K562 (cell line): ENCODE data around the gene RTBDN. TPM values are rescaled to one million over a fixed set of nuclear protein-coding genes. Genes with fewer than 3 reads are reported as not detected.

Source experiments
- AFF4 ChIP-seq: sonication (generic); formaldehyde crosslinking; IDR thresholded peaks from 2 replicates; pipeline ENCODE4 v1.8.0; 2023; ENCODE audit warnings: mild to moderate bottlenecking, missing genetic modification reagents
- ARHGAP35 ChIP-seq: fragments of 450-650 bp; IDR thresholded peaks from 2 replicates; pipeline ENCODE4 v1.6.1; 2018; ENCODE audit not compliant: partially characterized antibody
- CCAR2 ChIP-seq: fragments of 200-400 bp; formaldehyde crosslinking; IDR thresholded peaks from 2 replicates; pipeline ENCODE4 v1.6.1; 2017; ENCODE audit warnings: mild to moderate bottlenecking, low read depth, low read length
- FOXK2 ChIP-seq, 2 experiments: fragments of 450-650 bp; IDR thresholded peaks in 1 of 2; conservative IDR thresholded peaks in 1 of 2; 2 replicates each; pipeline ENCODE4 v1.6.1; 2016; ENCODE audit warnings: low read depth in 2 of 2, mild to moderate bottlenecking in 1 of 2
- MAFF ChIP-seq: IDR thresholded peaks from 2 replicates; pipeline ENCODE4 v1.6.1; 2012; ENCODE audit warnings: low read length, improper control_type of control experiment
- MYC ChIP-seq, 2 experiments: fragments of 250-450 bp in 1 of 2; sonication (Bioruptor Pico) in 1 of 2; IDR thresholded peaks; 2 replicates each; pipeline versions ENCODE4 v1.5.1 to v1.6.1; 2012 to 2021; ENCODE audit warnings: low read depth in 2 of 2, borderline replicate concordance in 1 of 2, improper control_type of control experiment in 1 of 2, low read length in 1 of 2, mild to moderate bottlenecking in 1 of 2, moderate library complexity in 1 of 2
- NR0B1 ChIP-seq: fragments of 450-650 bp; IDR thresholded peaks from one replicate; pipeline ENCODE4 v1.6.1; 2018; ENCODE audit warnings: mild to moderate bottlenecking, moderate library complexity; ENCODE audit not compliant: partially characterized antibody
- PTRF ChIP-seq: fragments of 450-650 bp; IDR thresholded peaks from 2 replicates; pipeline ENCODE4 v1.6.1; 2016; ENCODE audit warnings: mild to moderate bottlenecking, missing genetic modification characterization, missing compliant biosample characterization
- RBM14 ChIP-seq: fragments of 200-400 bp; formaldehyde crosslinking; IDR thresholded peaks from 2 replicates; pipeline ENCODE4 v1.6.1; 2018; ENCODE audit warnings: low read depth, mild to moderate bottlenecking, low read length, moderate library complexity, borderline replicate concordance; ENCODE audit not compliant: insufficient read depth
- SETDB1 ChIP-seq: IDR thresholded peaks from one replicate; pipeline ENCODE4 v1.6.1; 2012; ENCODE audit warnings: low read length, control low read depth, inconsistent platforms
- SOX6 ChIP-seq: fragments of 450-650 bp; IDR thresholded peaks from 2 replicates; pipeline ENCODE4 v1.6.1; 2014; ENCODE audit warnings: mild to moderate bottlenecking
- XRCC3 ChIP-seq: fragments of 450-650 bp; IDR thresholded peaks from 2 replicates; pipeline ENCODE4 v1.6.1; 2017; ENCODE audit warnings: mild to moderate bottlenecking, moderate library complexity
- ZBTB11 ChIP-seq, 3 experiments: fragments of 200-800 bp in 1 of 3; fragments of 250-450 bp in 1 of 3; fragments of 450-650 bp in 1 of 3; sonication (Bioruptor Pico) in 1 of 3; sonication (Bioruptor generic) in 1 of 3; formaldehyde crosslinking in 1 of 3; IDR thresholded peaks; 2 replicates each; pipeline versions ENCODE4 v1.6.1 to v1.8.0; 2016 to 2022; ENCODE audit warnings: mild to moderate bottlenecking in 2 of 3, missing genetic modification characterization in 2 of 3, missing compliant biosample characterization in 1 of 3, moderate library complexity in 1 of 3
- ZBTB12 ChIP-seq: fragments of 250-450 bp; sonication (Bioruptor Pico); IDR thresholded peaks from 2 replicates; pipeline ENCODE4 v1.4.0; 2020
- ZNF79 ChIP-seq: fragments of 250-450 bp; sonication (Bioruptor Pico); IDR thresholded peaks from 2 replicates; pipeline ENCODE4 v1.4.0; 2020; ENCODE audit warnings: low read depth, mild to moderate bottlenecking, moderate library complexity
- polyA plus RNA-seq, 8 experiments: library from polyadenylated mRNA; depleted of rRNA in 4 of 8; stranded (reverse) in 5 of 8; unstranded in 3 of 8; fragments of >200 nt; fragmentation: Nextera tagmentation in 2 of 8; fragmentation: Illumina TruSeq in 1 of 8; extraction: Ambion mirVana in 2 of 8; extraction: Trizol in 1 of 8; gene quantifications; 2 replicates each; pipeline versions ENCODE4 v1.2.1 to v1.2.3, GENCODE V29; 2011 to 2014; ENCODE audit warnings: inconsistent platforms in 1 of 8, missing spikeins in 1 of 8
- total RNA-seq, 7 experiments: library from RNA; depleted of rRNA in 6 of 7; stranded (reverse); fragments of >200 nt in 6 of 7; fragmentation: Illumina TruSeq in 2 of 7; extraction: Trizol in 2 of 7; gene quantifications; 2 replicates each; pipeline versions ENCODE4 v1.2.1 to v1.2.3, GENCODE V29; 2011 to 2021; ENCODE audit warnings: low replicate concordance in 1 of 7

Gene RTBDN
- total and polyA plus RNA-seq, 9 of the 15 experiments (the other 6 are each of a cell fraction or from before 2014, with no cell fraction given): 0.20 to 2.3 (median 0.72) TPM; not detected in 1

GRCh38 chr19:12801466-12802266, 32.7 kb downstream of the RTBDN start, which contains the start of the genes PRDX2 and THSD8 (continued):
- TF ChIP-seq ZBTB11 (CRISPR knock-in tag; IDR thresholded peaks at IDR 0.05): peak in 1 of 3 experiments; percentile 47; a peak in 1 of 6 replicates
- no peak for TF ChIP-seq PTRF (tag)
- TF ChIP-seq AFF4 (CRISPR knock-in tag): peak; percentile 74
- TF ChIP-seq ARHGAP35: no peak
- TF ChIP-seq ZBTB12: peak; percentile 15; the same call in 1 of the 2 replicates
- peak; percentile 78 for TF ChIP-seq MYC (IDR thresholded peaks at IDR 0.05; ENCODE audit: low read depth, low read length)
- peak; percentile 73; the same call in 1 of the 2 replicates for TF ChIP-seq MYC (CRISPR knock-in tag; IDR thresholded peaks at IDR 0.05; ENCODE audit: borderline replicate concordance, low read depth)
- peak; percentile 13; the same call in 1 of the 2 replicates for TF ChIP-seq MAFF
- no peak for TF ChIP-seq XRCC3
- TF ChIP-seq SETDB1: no peak
- TF ChIP-seq SOX6: 0 out of 2 replicates have a peak, but pooled peaks have one; percentile 18
- TF ChIP-seq RBM14: no peak
- TF ChIP-seq FOXK2 (conservative IDR thresholded peaks at IDR 0.05 in 1 of 2, IDR thresholded peaks at IDR 0.05 in 1 of 2; ENCODE audit: low read depth in 2 of 2): peak in 1 of 2 experiments; percentile 99; a peak in 2 of 4 replicates
- no peak for TF ChIP-seq CCAR2
- no peak for TF ChIP-seq ZNF79
- no peak for TF ChIP-seq NR0B1
